Suppressor macrophage treated with lipopolysaccharide for 4 hours (primary cell): ENCODE data around the gene WBP2.
A peak's percentile ranks its signal among the peaks of the same experiment; 100 is the strongest.

Experiments
- DNase-seq: peaks from one replicate; pipeline ENCODE4 v3.0.0-alpha.2; 2020

The WBP2 gene

GRCh38 chr17:75843577-75844529 is 11.3 kb downstream of the WBP2 start, which contains the start of gene UNC13D:
UNC13D (minus strand) TSS chr17:75844404; CDS start chr17:75844337, 67 bp downstream.
- DNase-seq = peak; percentile 84

GRCh38 chr17:75842963-75843576 is 12.1 kb downstream of the WBP2 start:
- DNase-seq = no peak

GRCh38 chr17:75842411-75842810 is 12.7 kb downstream of the WBP2 start:
- DNase-seq = no peak

GRCh38 chr17:75840799-75841164 is 14.4 kb downstream of the WBP2 start:
- no peak for DNase-seq

GRCh38 chr17:75839942-75840798 is 15.0 kb downstream of the WBP2 start:
- no peak for DNase-seq

- DNase-seq = no peak
These were observed 16.7 kb downstream of the WBP2 start for GRCh38 chr17:75838410-75838809.

- no peak for DNase-seq
These were observed 17.2 kb downstream of the WBP2 start for GRCh38 chr17:75837899-75838298.

- DNase-seq = no peak
These were observed 18.5 kb downstream of the WBP2 start for GRCh38 chr17:75836605-75837004.

- no peak for DNase-seq
These were observed 19.5 kb downstream of the WBP2 start for GRCh38 chr17:75835654-75835987.

GRCh38 chr17:75834928-75835653 is 20.0 kb downstream of the WBP2 start:
- no peak for DNase-seq

- no peak for DNase-seq
These were observed 20.7 kb downstream of the WBP2 start for GRCh38 chr17:75834279-75834920.

GRCh38 chr17:75832652-75833400 is 22.3 kb downstream of the WBP2 start:
- DNase-seq = no peak

GRCh38 chr17:75832164-75832651 is 22.9 kb downstream of the WBP2 start:
- DNase-seq = peak; percentile 87

- DNase-seq = no peak
These were observed 24.0 kb downstream of the WBP2 start for GRCh38 chr17:75831032-75831571.

GRCh38 chr17:75830164-75831031 is 24.7 kb downstream of the WBP2 start:
- DNase-seq = peak; percentile 33

GRCh38 chr17:75829747-75830146 is 25.4 kb downstream of the WBP2 start:
- no peak for DNase-seq

GRCh38 chr17:75828741-75829140 is 26.4 kb downstream of the WBP2 start:
- no peak for DNase-seq

- no peak for DNase-seq
These were observed 27.1 kb downstream of the WBP2 start for GRCh38 chr17:75828076-75828400.

GRCh38 chr17:75827308-75828075 is 27.6 kb downstream of the WBP2 start:
- peak; percentile 59 for DNase-seq
